GM19043 (cell line): ENCODE results near the gene SLC48A1.

Experiments
- ATAC-seq: cut with Tn5 transposase; IDR thresholded peaks from one replicate; pipeline ENCODE4 v1.9.1; 2021; ENCODE audit warnings: low read depth; ENCODE audit not compliant: unreplicated experiment

SLC48A1 gene

GRCh38 chr12:47820631-47821345 is 47.8 kb downstream of the SLC48A1 start:
- ATAC-seq = no peak

DNA sequence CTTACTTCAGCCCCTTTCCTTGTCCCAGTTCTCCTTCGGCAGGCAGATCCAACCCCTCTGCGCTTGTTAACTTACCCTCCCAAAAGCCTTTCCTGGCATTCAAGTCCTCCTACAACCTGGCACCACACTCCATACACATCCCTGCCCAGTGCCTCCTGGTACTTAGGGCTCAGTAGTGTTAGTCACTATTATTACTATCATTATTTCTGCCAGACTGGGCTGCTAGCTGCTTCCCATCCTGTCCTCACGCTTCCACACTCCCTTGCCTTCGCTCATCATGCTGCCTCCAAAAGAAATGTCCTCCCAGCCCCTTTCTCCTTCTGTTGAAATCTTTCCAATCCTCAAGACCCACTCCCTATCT is 48.3 kb downstream of the SLC48A1 start:
- ATAC-seq = no peak

- no peak for ATAC-seq
Observed at GRCh38 chr12:47822401-47822800, 49.4 kb downstream of the SLC48A1 start.

DNA sequence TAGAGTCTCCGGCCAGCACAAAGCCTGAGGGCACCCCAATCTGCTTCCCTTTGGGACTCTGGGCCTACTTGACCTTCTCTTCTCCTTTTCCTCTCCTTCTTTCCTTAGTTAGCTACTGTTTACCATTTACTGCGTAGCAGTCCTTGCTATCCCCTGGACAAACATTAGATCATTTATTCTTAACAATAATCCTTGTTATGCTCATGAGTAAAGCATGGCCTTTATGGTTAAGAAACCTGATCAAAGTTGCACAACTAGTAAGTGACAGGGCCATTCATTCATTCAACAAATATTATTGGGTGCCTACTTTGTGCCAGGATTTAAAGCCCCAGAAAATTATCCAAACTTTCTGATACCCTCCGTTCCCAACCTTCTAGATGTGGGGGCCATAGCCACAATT is 49.8 kb downstream of the SLC48A1 start:
- ATAC-seq = no peak

DNA sequence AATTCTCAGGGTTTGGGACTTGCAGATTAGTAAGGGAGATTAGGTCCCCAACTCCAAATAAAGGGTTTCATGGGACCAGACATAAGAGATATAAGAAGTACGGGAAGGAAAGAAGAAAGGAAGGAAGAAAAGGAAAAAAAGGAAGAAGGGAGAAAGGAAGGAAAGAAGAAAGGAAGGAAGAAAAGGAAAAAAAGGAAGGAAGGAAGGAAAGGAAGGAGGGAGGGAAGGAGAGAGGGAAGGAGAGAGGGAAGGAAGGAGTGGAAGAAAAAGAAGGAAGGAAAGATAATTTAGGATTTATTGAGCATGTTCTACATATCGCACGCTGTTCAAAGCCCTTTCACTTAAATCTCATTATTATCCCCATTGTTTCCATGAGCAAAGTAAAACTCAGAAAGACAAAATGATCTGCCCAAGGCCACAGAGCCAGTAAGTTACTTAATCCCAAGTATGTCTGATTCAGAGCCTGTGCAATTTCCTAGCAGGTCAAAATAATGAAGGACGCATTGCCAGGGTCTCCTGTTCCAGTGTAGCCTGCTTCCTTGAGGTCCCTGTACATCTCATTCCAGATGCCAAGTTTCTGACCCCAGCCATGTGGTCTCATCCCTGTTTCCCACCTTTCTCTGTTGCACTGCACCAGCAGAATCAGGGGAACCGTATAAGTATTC is 50.5 kb downstream of the SLC48A1 start:
- ATAC-seq = no peak

GRCh38 chr12:47824198-47824597 is 51.2 kb downstream of the SLC48A1 start:
- no peak for ATAC-seq

DNA sequence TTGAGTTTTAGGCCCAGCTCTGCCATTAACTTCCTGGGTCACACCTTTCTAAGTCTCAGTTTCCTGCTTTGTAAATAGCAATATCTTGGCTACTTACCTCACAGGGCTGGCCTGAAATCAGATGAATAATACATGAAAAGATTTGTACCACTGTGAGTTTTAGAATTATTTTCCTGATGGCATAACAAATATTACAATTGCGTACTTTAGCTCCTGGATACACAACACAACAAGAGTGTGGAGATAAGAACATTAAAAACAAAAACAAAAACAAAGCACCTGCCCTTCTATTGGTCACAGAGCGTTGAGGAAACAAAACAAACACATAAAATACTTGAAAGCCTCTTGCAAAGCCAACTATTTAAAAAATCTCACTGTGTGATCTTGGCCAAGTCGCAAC is 51.6 kb downstream of the SLC48A1 start:
- no peak for ATAC-seq

GRCh38 chr12:47825173-47825639 is 52.2 kb downstream of the SLC48A1 start:
- no peak for ATAC-seq

GRCh38 chr12:47828008-47828975 is 55.3 kb downstream of the SLC48A1 start:
- ATAC-seq = no peak

DNA sequence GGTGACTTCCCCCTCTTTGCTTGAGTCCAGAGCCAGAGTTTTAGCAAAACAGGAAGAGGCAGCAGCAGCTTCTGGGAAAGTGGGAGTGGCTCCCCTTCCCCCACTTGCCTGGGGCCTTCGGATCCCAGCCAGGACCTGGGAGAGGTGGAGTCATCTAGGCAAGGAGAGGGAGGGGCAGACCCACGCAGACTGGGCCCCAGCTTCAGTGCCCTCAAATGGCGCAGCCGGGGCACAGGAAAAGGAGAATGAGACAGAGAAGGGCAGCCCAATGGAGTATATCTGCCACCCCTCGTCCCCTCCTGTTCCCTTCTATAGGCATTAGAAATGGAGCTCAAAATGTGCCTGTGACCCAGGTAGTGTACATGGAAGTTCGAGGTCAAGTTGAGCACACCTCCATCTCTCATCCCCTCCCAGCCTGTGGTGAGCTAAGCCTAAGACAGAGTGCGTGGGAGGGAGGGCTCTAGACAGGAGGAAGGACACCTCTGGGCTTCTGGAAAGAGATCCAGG is 56.0 kb downstream of the SLC48A1 start:
- ATAC-seq = no peak

DNA sequence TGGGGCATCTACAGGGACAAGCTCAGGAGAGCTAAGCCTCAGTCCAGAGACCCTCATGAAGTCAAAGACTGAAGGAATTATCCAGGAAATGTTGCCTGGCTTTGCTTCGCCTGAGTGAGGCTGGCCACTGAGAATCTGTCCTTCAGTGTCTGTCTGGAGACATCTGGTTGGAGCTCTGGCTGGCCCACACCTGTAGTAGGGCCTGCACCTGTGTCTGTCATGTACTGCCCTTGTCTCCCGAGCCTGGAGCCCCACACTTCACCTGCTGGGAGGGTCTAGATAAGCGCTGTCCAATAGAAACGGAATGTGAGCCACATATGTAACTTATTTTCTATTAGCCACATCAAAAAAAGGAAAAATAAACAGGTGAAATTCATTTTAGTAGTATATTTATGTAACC is 56.5 kb downstream of the SLC48A1 start:
- ATAC-seq = no peak
